Parathyroid adenoma (tissue), 2 donors: ENCODE results near the gene OR4D9.

Source experiments
- H2AFZ ChIP-seq: fragments of 300-600 bp; sonication (generic); one replicate; pipeline ENCODE4 v1.7.0; 2017; ENCODE audit warnings: antibody characterized with exemption, mild to moderate bottlenecking
- H3K27ac ChIP-seq: fragments of 300-600 bp; sonication (generic); one replicate; pipeline ENCODE4 v1.7.0; 2017
- H3K27me3 ChIP-seq: fragments of 300-600 bp; sonication (generic); one replicate; pipeline ENCODE4 v1.7.0; 2017; ENCODE audit warnings: low read length; ENCODE audit not compliant: control insufficient read depth, insufficient read depth
- H3K36me3 ChIP-seq: fragments of 300-600 bp; sonication (generic); one replicate; pipeline ENCODE4 v1.7.0; 2017; ENCODE audit warnings: low read length; ENCODE audit not compliant: control insufficient read depth, insufficient read depth
- H3K4me1 ChIP-seq: fragments of 300-600 bp; sonication (generic); one replicate; pipeline ENCODE4 v1.7.0; 2017; ENCODE audit warnings: control low read depth
- H3K4me2 ChIP-seq: fragments of 300-600 bp; sonication (generic); one replicate; pipeline ENCODE4 v1.7.0; 2017; ENCODE audit warnings: low read length
- H3K4me3 ChIP-seq: fragments of 300-600 bp; sonication (generic); one replicate; pipeline ENCODE4 v1.7.0; 2017; ENCODE audit warnings: low read depth, low read length
- H3K79me2 ChIP-seq: fragments of 300-600 bp; sonication (generic); one replicate; pipeline ENCODE4 v1.7.0; 2017; ENCODE audit warnings: control low read depth
- H3K9ac ChIP-seq: fragments of 300-600 bp; sonication (generic); one replicate; pipeline ENCODE4 v1.7.0; 2017; ENCODE audit warnings: mild to moderate bottlenecking
- H3K9me3 ChIP-seq: fragments of 300-600 bp; sonication (generic); one replicate; pipeline ENCODE4 v1.7.0; 2017; ENCODE audit warnings: low read length; ENCODE audit not compliant: control insufficient read depth
- CTCF ChIP-seq: fragments of 300-600 bp; sonication (generic); IDR thresholded peaks from one replicate; pipeline ENCODE4 v1.7.0; 2017; ENCODE audit warnings: antibody characterized with exemption, mild to moderate bottlenecking
- donor health status: primary hyperparathyroidism.

OR4D9 gene

GRCh38 chr11:59520741-59521140 is 9.4 kb downstream of the OR4D9 start:
- Histone ChIP-seq H3K79me2 (no peaks in the 10 kb centered on the region), H3K27me3 (no peaks in the 10 kb centered on the region)
- TF ChIP-seq CTCF = no peak

GRCh38 chr11:59523541-59523940 is 12.2 kb downstream of the OR4D9 start:
- Histone ChIP-seq H3K9me3 (no peaks in the 10 kb centered on the region), H3K9ac (no peak overlapping the region), H3K4me1 (no peaks in the 10 kb centered on the region), H2AFZ (no peak overlapping the region), H3K4me3 (no peak overlapping the region), H3K4me2 (no peak overlapping the region), H3K27ac (no peak overlapping the region), H3K36me3 (no peaks in the 10 kb centered on the region), H3K79me2 (no peaks in the 10 kb centered on the region), H3K27me3 (no peaks in the 10 kb centered on the region)
- TF ChIP-seq CTCF = no peak

More at GRCh38 chr11:59520741-59521140, 9.4 kb downstream of the OR4D9 start:
- Histone ChIP-seq H2AFZ (no peak overlapping the region), H3K4me2 (no peak overlapping the region), H3K9me3 (no peaks in the 10 kb centered on the region), H3K27ac (no peak overlapping the region), H3K9ac (no peak overlapping the region), H3K4me3 (no peak overlapping the region), H3K4me1 (no peaks in the 10 kb centered on the region), H3K36me3 (no peaks in the 10 kb centered on the region)

GRCh38 chr11:59528711-59529110 is 17.4 kb downstream of the OR4D9 start:
- H2AFZ ChIP-seq = no peak overlapping the region
- no peaks in the 10 kb centered on the region for H3K4me1 ChIP-seq
- no peaks in the 10 kb centered on the region for H3K9me3 ChIP-seq
- no peak for TF ChIP-seq CTCF
- no peak overlapping the region for H3K9ac ChIP-seq
- no peak overlapping the region for H3K27ac ChIP-seq
- H3K4me2 ChIP-seq = no peak overlapping the region
- H3K36me3 ChIP-seq = no peaks in the 10 kb centered on the region
- H3K4me3 ChIP-seq = no peak overlapping the region
- no peaks in the 10 kb centered on the region for H3K79me2 ChIP-seq
- no peaks in the 10 kb centered on the region for H3K27me3 ChIP-seq

- TF ChIP-seq CTCF = no peak
Observed at GRCh38 chr11:59532620-59533019, 21.3 kb downstream of the OR4D9 start.

GRCh38 chr11:59534676-59535075 is 23.3 kb downstream of the OR4D9 start:
- no peak overlapping the region for H3K9ac ChIP-seq
- H3K4me2 ChIP-seq = no peak overlapping the region
- H3K27ac ChIP-seq = no peak overlapping the region
- H2AFZ ChIP-seq = no peak overlapping the region
- H3K36me3 ChIP-seq = no peaks in the 10 kb centered on the region
- H3K9me3 ChIP-seq = no peaks in the 10 kb centered on the region
- TF ChIP-seq CTCF = no peak
- H3K4me3 ChIP-seq = no peak overlapping the region
- no peaks in the 10 kb centered on the region for H3K27me3 ChIP-seq
- H3K79me2 ChIP-seq = no peaks in the 10 kb centered on the region
- peaks cover 4% of the 10 kb centered on the region for H3K4me1 ChIP-seq

More at GRCh38 chr11:59532620-59533019, 21.3 kb downstream of the OR4D9 start:
- Histone ChIP-seq H3K9me3 (no peaks in the 10 kb centered on the region), H3K4me2 (no peak overlapping the region), H3K4me1 (peaks cover under 1% of the 10 kb centered on the region), H3K9ac (no peak overlapping the region), H2AFZ (no peak overlapping the region), H3K36me3 (no peaks in the 10 kb centered on the region), H3K27ac (no peak overlapping the region), H3K27me3 (no peaks in the 10 kb centered on the region), H3K4me3 (no peak overlapping the region), H3K79me2 (no peaks in the 10 kb centered on the region)
